ENCODE data around the gene LRRC40. TPM values are rescaled to one million over a fixed set of nuclear protein-coding genes. Genes with fewer than 3 reads are reported as not detected.

LRRC40 gene
- total RNA-seq, result 10 to 100 TPM; 11.9 to 22.2 (median 15.4) TPM

DNA sequence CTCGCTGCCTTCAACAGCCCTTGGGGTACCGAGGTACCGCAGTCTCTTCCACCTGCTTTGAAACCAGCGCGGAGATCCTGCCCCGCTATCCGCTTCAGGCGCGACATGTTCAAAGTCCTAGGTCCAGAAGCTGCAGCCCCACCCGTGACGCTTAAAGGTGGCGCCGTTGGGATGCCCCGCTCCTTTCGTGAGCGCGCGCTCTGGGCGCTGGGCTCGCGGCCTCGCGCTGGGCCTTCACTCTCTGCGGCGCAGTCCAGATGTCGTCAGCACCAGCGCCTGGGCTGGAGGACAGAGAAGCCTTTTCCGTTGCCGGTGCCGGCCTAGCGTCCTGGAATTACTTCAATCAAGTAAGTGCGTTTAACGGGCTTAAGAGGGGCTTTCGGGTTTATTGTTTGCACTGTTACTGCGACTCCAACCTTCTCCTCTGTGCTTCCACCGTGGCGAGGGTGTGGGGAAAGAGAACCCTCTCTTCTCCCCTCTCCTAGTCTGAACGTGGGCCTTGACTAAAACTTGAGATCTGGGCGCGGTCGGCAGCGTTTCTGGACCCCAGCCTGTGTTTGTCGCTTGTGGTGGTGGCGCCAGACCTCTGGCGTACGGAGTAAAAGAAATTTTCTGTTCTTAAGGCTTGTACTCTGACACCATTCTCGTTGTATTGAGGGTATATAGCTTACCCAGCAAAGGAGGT, at the start of gene LRRC40:
TSS of gene LRRC40 (minus strand) at position 146 of the 685 bp plus-strand sequence. CDS start at position 107, 39 bp downstream.
- TF ChIP-seq, protein P1, sequence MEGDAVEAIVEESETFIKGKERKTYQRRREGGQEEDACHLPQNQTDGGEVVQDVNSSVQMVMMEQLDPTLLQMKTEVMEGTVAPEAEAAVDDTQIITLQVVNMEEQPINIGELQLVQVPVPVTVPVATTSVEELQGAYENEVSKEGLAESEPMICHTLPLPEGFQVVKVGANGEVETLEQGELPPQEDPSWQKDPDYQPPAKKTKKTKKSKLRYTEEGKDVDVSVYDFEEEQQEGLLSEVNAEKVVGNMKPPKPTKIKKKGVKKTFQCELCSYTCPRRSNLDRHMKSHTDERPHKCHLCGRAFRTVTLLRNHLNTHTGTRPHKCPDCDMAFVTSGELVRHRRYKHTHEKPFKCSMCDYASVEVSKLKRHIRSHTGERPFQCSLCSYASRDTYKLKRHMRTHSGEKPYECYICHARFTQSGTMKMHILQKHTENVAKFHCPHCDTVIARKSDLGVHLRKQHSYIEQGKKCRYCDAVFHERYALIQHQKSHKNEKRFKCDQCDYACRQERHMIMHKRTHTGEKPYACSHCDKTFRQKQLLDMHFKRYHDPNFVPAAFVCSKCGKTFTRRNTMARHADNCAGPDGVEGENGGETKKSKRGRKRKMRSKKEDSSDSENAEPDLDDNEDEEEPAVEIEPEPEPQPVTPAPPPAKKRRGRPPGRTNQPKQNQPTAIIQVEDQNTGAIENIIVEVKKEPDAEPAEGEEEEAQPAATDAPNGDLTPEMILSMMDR (IDR thresholded peaks at IDR 0.05; ENCODE audit: low read depth), result no peak

DNA sequence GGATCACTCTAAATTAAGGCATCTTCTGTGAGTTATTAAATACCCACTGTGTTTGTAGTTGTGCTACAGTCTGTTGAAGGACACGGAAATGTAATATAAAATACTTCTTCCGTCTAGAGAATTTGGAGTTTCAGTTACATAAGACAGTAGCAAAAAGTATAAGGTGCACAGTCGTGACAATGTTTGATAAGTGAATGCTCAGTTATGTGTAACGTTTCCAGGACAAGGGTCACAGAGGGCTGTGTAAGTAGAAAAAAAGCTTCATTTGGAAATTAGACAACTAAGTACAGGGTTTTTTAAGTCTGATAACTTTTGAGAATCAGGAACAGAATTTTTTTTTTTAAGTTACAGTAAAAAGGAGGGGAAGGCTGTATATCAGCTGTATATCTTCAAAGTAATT, 43.4 kb upstream of the LRRC40 start:
- TF ChIP-seq, protein P1 (IDR thresholded peaks at IDR 0.05; ENCODE audit: low read depth), result no peak

DNA sequence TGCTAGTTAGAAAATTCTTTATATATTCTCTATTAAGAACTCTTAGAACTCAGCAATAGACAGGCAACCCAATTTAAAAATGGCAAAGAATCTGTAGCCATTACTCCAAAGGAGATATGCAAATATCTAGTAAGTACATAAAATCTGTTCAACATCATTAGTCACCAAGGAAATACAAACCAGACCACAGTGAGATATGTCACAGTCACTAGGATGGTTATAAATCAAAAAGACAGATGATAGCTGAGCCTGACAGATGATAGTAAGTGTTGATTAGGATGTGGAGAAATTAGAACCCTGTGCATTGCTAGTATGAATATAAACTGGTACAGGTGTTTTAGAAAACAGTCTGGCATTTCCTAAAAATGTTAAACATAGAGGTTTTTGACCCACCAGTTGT, 42.4 kb upstream of the LRRC40 start:
- TF ChIP-seq, protein P1 (IDR thresholded peaks at IDR 0.05; ENCODE audit: low read depth), result no peak

DNA sequence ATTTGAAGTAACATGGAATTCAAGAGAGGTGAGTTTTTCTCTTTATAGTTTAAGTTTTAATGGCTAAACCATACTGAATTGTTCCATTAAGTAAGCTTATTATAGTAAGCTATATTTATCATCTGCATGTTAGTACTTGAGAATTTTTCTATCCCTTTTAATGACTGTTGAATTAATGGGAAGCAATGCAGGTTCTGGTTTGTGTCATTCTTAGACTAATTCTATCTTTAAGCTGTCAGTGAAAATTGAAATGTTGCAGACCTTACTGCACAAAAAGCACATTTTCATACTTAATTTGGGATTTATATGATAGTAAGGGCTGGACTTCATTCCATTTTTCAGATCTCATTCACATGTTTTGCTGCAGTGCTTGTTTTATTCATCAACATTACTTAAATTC, 41.7 kb upstream of the LRRC40 start:
- TF ChIP-seq, protein P1 (IDR thresholded peaks at IDR 0.05; ENCODE audit: low read depth), result no peak

DNA sequence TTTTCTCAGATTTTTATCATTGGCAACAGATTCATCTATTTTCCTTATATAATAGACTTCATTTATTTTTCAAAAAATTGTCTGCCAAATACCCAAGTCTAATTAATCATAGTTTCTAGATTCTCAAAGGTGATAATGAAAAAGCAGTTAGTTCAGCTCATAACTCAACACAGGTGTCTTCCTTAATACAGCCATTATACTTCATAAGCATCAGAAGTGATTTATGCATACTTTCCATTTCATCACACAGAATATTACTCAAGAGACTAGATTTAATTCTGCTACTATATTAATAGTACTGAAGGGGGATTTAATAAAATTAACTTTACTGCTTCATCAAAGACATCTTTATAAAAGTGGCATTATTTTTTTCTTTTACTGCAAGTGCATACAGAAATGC, 34.6 kb upstream of the LRRC40 start:
- TF ChIP-seq, protein P1 (IDR thresholded peaks at IDR 0.05; ENCODE audit: low read depth), result no peak

DNA sequence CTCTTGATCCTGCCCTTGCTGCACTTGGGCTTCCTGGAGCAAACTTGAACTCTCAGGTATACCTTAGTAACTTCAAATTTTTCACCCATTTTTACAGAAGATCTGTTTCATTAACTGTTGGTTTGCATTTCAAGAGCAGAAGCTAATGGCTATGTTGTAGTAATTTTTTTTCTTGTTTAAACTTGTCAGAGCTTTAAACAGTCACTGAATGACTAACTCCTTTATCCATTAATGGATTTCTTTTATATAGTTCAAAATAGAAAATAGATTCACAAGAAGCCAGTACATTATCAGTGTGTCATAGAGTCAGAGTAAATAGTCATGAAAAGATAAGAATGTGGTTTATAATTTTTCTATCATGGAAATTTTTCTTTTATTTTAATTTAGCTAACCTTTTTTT, 29.4 kb upstream of the LRRC40 start:
- TF ChIP-seq, protein P1 (IDR thresholded peaks at IDR 0.05; ENCODE audit: low read depth), result no peak

DNA sequence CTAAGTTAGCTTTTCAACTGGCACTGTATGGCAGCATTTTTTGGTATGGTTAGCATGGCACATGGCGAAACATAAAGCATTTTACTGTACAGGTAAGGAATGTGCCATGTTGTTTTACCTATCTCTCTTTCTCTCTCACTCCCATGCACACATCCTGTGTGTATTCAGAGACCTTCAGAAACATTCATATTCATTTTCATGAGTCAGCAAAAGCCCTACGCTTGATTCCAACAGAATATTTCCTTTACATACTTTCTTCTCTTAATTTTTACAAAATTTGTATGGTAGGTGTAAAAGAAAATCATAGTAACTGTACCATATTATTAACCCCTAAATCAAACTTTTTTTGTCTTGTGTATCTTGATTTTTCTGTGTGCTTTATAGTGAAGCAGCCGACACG, 26.1 kb upstream of the LRRC40 start:
- TF ChIP-seq, protein P1 (IDR thresholded peaks at IDR 0.05; ENCODE audit: low read depth), result no peak

All from subcutaneous adipose tissue (tissue), 4 donors.